GOT3 (cell line): ENCODE data around the gene TRIM44.
"Not testable (repeated sequence)": the region's sequence is repeated elsewhere in the genome, so short reads cannot be mapped to it uniquely, and the experiment has no call there.

Experiments used
- DNase-seq: peaks from one replicate; lab custom pipeline; 2025; ENCODE audit warnings: mixed read lengths; lab: John Stamatoyannopoulos, UW

Gene TRIM44

DNA sequence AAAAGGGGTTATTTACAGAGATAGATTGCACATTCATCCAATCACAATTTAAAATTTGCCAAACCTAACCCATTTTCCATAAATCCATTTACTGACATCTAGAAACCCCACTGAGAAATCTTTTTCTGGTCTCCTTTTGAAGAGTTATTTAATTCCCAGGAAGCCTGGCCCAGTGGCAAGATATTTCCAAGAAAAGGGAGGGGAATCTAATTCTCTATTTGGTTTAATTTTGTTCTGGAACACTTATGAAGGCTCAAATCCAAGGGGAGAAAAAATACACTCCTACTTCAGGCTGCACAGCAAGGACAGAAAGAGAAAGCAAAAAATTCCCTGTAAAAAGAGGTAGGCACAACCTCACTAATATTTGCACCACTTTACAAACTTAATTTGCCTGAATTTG, 193.1 kb downstream of the TRIM44 start:
- DNase-seq = no peak

DNA sequence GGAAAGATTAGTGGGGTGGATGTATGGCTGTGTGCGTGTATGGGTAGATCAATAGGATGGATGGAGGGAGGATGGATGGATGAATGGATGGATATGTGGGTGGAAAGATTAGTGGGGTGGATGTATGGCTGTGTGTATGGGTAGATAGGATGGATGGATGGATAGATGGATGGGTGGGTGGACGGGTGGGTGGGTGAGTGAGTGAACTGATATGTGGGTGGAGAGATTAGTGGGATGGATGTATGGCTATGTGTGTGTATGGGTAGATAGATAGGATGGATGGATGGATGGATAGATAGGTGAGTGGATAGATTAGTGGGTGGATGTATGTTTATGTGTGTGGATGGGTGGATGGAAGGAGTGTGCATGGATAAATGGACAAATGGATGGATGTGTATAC, 193.7 kb downstream of the TRIM44 start:
- DNase-seq = no peak

- no peak for DNase-seq
These were observed 194.2 kb downstream of the TRIM44 start for GRCh38 chr11:35856756-35857155.

GRCh38 chr11:35857922-35858321, 195.3 kb downstream of the TRIM44 start:
- DNase-seq = no peak

GRCh38 chr11:35859301-35859700, 196.7 kb downstream of the TRIM44 start:
- DNase-seq = no peak

DNA sequence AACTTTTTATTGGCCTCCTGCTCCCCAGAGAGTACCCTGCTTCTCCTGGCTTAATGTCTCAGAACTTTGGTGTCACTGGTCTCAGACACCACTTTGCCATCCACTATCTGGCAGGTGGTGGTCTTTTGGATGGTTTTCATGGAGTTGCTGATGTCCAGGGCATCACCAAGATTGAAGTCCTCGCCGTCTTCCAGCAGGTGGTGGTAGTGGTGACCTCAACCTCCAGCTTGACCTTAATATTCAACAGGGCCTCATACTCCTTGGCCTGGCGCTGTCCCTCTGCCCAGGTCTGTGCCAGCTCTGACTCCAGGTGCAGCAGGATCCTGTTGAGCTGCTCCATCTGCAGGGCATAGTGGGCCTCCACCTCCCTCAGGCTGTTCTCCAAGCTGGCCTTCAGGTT, 197.6 kb downstream of the TRIM44 start:
- not testable (repeated sequence) for DNase-seq

DNA sequence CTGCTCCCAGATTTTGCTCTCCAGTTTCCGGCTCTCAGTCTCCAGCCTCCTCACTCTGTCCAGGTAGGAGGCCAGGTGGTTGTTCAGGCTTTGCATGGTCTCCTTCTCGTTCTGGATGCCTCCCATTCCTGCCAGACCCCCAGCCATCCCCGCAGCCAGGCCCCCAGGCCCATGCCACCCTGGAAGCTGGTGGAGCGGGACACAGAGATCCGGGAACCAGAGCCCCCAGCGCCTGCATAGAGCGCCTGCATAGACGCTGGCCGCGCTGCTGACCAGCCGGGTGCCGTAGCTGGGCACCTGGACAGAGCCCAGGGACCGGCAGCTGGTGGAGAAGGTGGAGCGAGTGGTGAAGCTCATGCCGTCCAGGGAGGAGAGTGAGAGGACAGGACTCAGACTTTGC, 198.6 kb downstream of the TRIM44 start:
- DNase-seq = no peak

GRCh38 chr11:35862666-35863065, 200.1 kb downstream of the TRIM44 start:
- no peak for DNase-seq

DNA sequence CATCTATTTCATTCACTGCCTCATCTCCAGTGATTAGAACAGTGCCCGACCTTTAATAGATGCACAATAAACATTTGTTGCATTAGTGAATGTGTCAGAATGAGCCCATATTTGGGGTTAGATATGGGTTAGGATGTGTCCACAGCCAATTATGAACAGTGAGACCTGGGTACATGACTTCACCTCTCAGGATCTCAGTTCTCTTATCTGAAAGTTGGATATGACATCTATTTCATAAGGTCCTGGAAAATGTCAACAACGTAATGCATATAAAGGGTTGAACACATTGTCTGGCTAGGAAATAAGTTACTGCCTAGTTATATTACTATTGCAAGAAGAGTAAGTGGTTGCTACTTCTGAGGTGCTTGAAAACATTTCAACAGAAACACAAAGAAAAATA, 201.6 kb downstream of the TRIM44 start:
- DNase-seq = no peak

GRCh38 chr11:35866601-35867000, 204.0 kb downstream of the TRIM44 start:
- no peak for DNase-seq
